T-helper 1 cell treated with Interleukin-12 subunit alpha and Interleukin-12 subunit beta and Interleukin-4 antibody, amounts not matched to agents 30 μg/mL and 1 μg/mL, for 36 hours (primary cell): ENCODE data around the gene AGT.
"Not testable (repeated sequence)": the region's sequence is repeated elsewhere in the genome, so short reads cannot be mapped to it uniquely, and the experiment has no call there.

ENCODE experiments used
- H3K27ac Mint-ChIP-seq: one replicate; pipeline ENCODE4 v1.8.0; 2021; ENCODE audit warnings: mild to moderate bottlenecking, mixed read lengths
- H3K27me3 Mint-ChIP-seq: one replicate; pipeline ENCODE4 v1.8.0; 2021; ENCODE audit warnings: low read depth, mixed read lengths
- H3K36me3 Mint-ChIP-seq: one replicate; pipeline ENCODE4 v1.8.0; 2021; ENCODE audit warnings: low read depth, mixed read lengths
- H3K4me1 Mint-ChIP-seq: one replicate; pipeline ENCODE4 v1.8.0; 2021; ENCODE audit warnings: low read depth, mixed read lengths
- H3K4me3 Mint-ChIP-seq: one replicate; pipeline ENCODE4 v1.8.0; 2021; ENCODE audit warnings: mild to moderate bottlenecking, moderate library complexity, mixed read lengths
- H3K9me3 Mint-ChIP-seq: one replicate; pipeline ENCODE4 v1.8.0; 2021; ENCODE audit warnings: mixed read lengths

The AGT gene

GRCh38 chr1:230677200-230677599 lies 36.7 kb downstream of the AGT start:
- Mint-ChIP-seq H3K9me3 (no peaks in the 10 kb centered on the region), H3K36me3 (peaks cover 31% of the 10 kb centered on the region), H3K4me3 (no peak overlapping the region), H3K4me1 (no peaks in the 10 kb centered on the region), H3K27me3 (no peaks in the 10 kb centered on the region), H3K27ac (no peak overlapping the region)

- H3K4me3 Mint-ChIP-seq = no peak overlapping the region
- H3K4me1 Mint-ChIP-seq = no peaks in the 10 kb centered on the region
- H3K27ac Mint-ChIP-seq = no peak overlapping the region
- no peaks in the 10 kb centered on the region for H3K27me3 Mint-ChIP-seq
- peaks cover 39% of the 10 kb centered on the region for H3K36me3 Mint-ChIP-seq
- H3K9me3 Mint-ChIP-seq = no peaks in the 10 kb centered on the region
Observed at GRCh38 chr1:230674581-230674980, 39.3 kb downstream of the AGT start.

- no peaks in the 10 kb centered on the region for H3K9me3 Mint-ChIP-seq
- H3K36me3 Mint-ChIP-seq = peaks cover 36% of the 10 kb centered on the region
- no peaks in the 10 kb centered on the region for H3K4me1 Mint-ChIP-seq
- no peak overlapping the region for H3K27ac Mint-ChIP-seq
- no peaks in the 10 kb centered on the region for H3K27me3 Mint-ChIP-seq
- no peak overlapping the region for H3K4me3 Mint-ChIP-seq
Observed at GRCh38 chr1:230669543-230669942, 44.4 kb downstream of the AGT start.

- Mint-ChIP-seq H3K27me3 (no peaks in the 10 kb centered on the region), H3K36me3 (peaks cover 37% of the 10 kb centered on the region), H3K4me1 (no peaks in the 10 kb centered on the region), H3K27ac (no peak overlapping the region), H3K9me3 (no peaks in the 10 kb centered on the region), H3K4me3 (no peak overlapping the region)
Observed at GRCh38 chr1:230668227-230668626, 45.7 kb downstream of the AGT start.

GRCh38 chr1:230661976-230662375 lies 51.9 kb downstream of the AGT start:
- H3K27me3 Mint-ChIP-seq = no peaks in the 10 kb centered on the region
- H3K4me3 Mint-ChIP-seq = no peak overlapping the region
- no peaks in the 10 kb centered on the region for H3K4me1 Mint-ChIP-seq
- no peak overlapping the region for H3K27ac Mint-ChIP-seq
- H3K36me3 Mint-ChIP-seq = peaks cover 35% of the 10 kb centered on the region
- no peaks in the 10 kb centered on the region for H3K9me3 Mint-ChIP-seq

- no peaks in the 10 kb centered on the region for H3K4me1 Mint-ChIP-seq
- H3K36me3 Mint-ChIP-seq = peaks cover 18% of the 10 kb centered on the region
- H3K27me3 Mint-ChIP-seq = no peaks in the 10 kb centered on the region
Observed at GRCh38 chr1:230658691-230659090, 55.2 kb downstream of the AGT start.

GRCh38 chr1:230658103-230658502 lies 55.8 kb downstream of the AGT start:
- not testable (repeated sequence) for H3K4me1 Mint-ChIP-seq, H3K27me3 Mint-ChIP-seq, H3K4me3 Mint-ChIP-seq, H3K27ac Mint-ChIP-seq, H3K9me3 Mint-ChIP-seq
- H3K36me3 Mint-ChIP-seq = peaks cover 18% of the 10 kb centered on the region

More at GRCh38 chr1:230658691-230659090, 55.2 kb downstream of the AGT start:
- Mint-ChIP-seq H3K27ac (no peak overlapping the region), H3K4me3 (no peak overlapping the region), H3K9me3 (no peaks in the 10 kb centered on the region)

GRCh38 chr1:230656719-230657118 lies 57.2 kb downstream of the AGT start:
- not testable (repeated sequence) for H3K36me3 Mint-ChIP-seq, H3K27ac Mint-ChIP-seq, H3K9me3 Mint-ChIP-seq, H3K4me1 Mint-ChIP-seq, H3K4me3 Mint-ChIP-seq, H3K27me3 Mint-ChIP-seq
